Stomach (tissue), 9 donors: ENCODE measurements around the gene FCHO1. TPM values are rescaled to one million over a fixed set of nuclear protein-coding genes. Genes with fewer than 3 reads are reported as not detected.

Experiments used
- DNase-seq, 2 donors: peaks; one replicate each; pipeline versions ENCODE4 v3.0.0 to v3.0.0-alpha.2; 2013 to 2019
- H3K27ac ChIP-seq, 5 donors: fragments of 200-600 bp in 4 of 5; sonication (generic) in 4 of 5; one replicate each; pipeline ENCODE4 v1.5.1; 2013 to 2019; ENCODE audit warnings: mild to moderate bottlenecking in 1 of 5, moderate library complexity in 1 of 5
- H3K27me3 ChIP-seq, 3 donors: fragments of 200-600 bp; sonication (generic); one replicate each; pipeline ENCODE4 v1.5.1; 2017 to 2019; ENCODE audit warnings: mixed run types in 1 of 3
- H3K36me3 ChIP-seq, 4 donors: fragments of 200-600 bp; sonication (generic); 1 replicate in 3 of 4; 2 replicates in 1 of 4; pipeline ENCODE4 v1.5.1; 2016 to 2019
- H3K4me1 ChIP-seq, 4 donors: fragments of 200-600 bp; sonication (generic); one replicate each; pipeline ENCODE4 v1.5.1; 2016 to 2019
- H3K4me3 ChIP-seq, 4 donors: fragments of 200-600 bp; sonication (generic) in 3 of 4; one replicate each; pipeline ENCODE4 v1.5.1; 2016 to 2019; ENCODE audit warnings: mild to moderate bottlenecking in 1 of 4
- H3K9me3 ChIP-seq, 4 donors: fragments of 200-600 bp; sonication (generic); one replicate each; pipeline ENCODE4 v1.5.1; 2016 to 2019
- EP300 ChIP-seq: sonication (generic); formaldehyde crosslinking; IDR thresholded peaks from one replicate; pipeline ENCODE4 v1.6.1; 2017; ENCODE audit warnings: antibody characterized with exemption
- POLR2A ChIP-seq, 4 donors: fragments of 450-650 bp; IDR thresholded peaks; one replicate each; pipeline ENCODE4 v1.6.1; 2016; ENCODE audit warnings: antibody characterized with exemption in 4 of 4, control low read depth in 2 of 4, mild to moderate bottlenecking in 1 of 4, moderate library complexity in 1 of 4
- POLR2AphosphoS5 ChIP-seq, 3 donors: sonication (generic); formaldehyde crosslinking; IDR thresholded peaks; one replicate each; pipeline ENCODE4 v1.6.1; 2016; ENCODE audit warnings: antibody characterized with exemption in 3 of 3
- WGBS, 5 donors: extraction: QIAGEN DNeasy Blood & Tissue Kit in 3 of 5; methylation state at CpG; one replicate each; pipeline versions ENCODE4 v1.1.5 to v1.1.7; 2013 to 2018; 5-methylcytosine and 5-hydroxymethylcytosine counted together
- intact Hi-C: fragments of 100-400 bp; cut with DNase I; formaldehyde crosslinking; loops from one replicate; pipeline ENCODE4 v1.15.1; 2023; ENCODE audit warnings: low total_unique reads
- polyA plus RNA-seq, 3 donors: library from polyadenylated mRNA; stranded (reverse); fragments of 200-250 nt; gene quantifications; one replicate each; pipeline ENCODE4 v1.2.3, GENCODE V29; 2013
- total RNA-seq, 5 donors: library from RNA; depleted of rRNA; stranded (reverse); fragments of >200 nt; gene quantifications; one replicate each; pipeline versions ENCODE4 v1.1.0 to v1.2.3, GENCODE V29; 2014 to 2016
- TF ChIP-seq, protein P1 (sequence below), 7 experiments: fragments of 450-650 bp in 4 of 7; fragments of 200-600 bp in 3 of 7; sonication (generic) in 3 of 7; IDR thresholded peaks; one replicate each; pipeline ENCODE4 v1.5.1; 2016 to 2019; ENCODE audit warnings: antibody characterized with exemption in 7 of 7, control low read depth in 2 of 7, mild to moderate bottlenecking in 1 of 7
- donor health status: healthy with polysubstance abuse.
- donor health status: Bipolar disorder and iron deficiency.
- donor health status: healthy.

FCHO1 gene
- total and polyA plus RNA-seq, 8 donors: 0.53 to 9.3 (median 0.92) TPM; not detected in 1

DNA sequence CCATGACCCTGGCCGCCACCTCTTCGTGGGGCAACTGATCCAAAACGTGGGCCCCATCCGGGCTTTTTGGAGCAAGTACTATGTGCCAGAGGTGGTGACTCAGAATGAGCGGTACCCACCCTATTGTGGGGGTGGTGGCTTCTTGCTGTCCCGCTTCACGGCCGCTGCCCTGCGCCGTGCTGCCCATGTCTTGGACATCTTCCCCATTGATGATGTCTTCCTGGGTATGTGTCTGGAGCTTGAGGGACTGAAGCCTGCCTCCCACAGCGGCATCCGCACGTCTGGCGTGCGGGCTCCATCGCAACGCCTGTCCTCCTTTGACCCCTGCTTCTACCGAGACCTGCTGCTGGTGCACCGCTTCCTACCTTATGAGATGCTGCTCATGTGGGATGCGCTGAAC is 60.4 kb downstream of the FCHO1 start:
- peaks cover 6 to 66% (median 51%) of the 10 kb centered on the region in 4 donors for H3K36me3 ChIP-seq
- 88 to 93% (median 90%) methylated on average over 20 of the region's 20 CpGs for WGBS, 5 donors
- no peak for TF ChIP-seq EP300
- TF ChIP-seq, protein P1, sequence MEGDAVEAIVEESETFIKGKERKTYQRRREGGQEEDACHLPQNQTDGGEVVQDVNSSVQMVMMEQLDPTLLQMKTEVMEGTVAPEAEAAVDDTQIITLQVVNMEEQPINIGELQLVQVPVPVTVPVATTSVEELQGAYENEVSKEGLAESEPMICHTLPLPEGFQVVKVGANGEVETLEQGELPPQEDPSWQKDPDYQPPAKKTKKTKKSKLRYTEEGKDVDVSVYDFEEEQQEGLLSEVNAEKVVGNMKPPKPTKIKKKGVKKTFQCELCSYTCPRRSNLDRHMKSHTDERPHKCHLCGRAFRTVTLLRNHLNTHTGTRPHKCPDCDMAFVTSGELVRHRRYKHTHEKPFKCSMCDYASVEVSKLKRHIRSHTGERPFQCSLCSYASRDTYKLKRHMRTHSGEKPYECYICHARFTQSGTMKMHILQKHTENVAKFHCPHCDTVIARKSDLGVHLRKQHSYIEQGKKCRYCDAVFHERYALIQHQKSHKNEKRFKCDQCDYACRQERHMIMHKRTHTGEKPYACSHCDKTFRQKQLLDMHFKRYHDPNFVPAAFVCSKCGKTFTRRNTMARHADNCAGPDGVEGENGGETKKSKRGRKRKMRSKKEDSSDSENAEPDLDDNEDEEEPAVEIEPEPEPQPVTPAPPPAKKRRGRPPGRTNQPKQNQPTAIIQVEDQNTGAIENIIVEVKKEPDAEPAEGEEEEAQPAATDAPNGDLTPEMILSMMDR (IDR thresholded peaks at IDR 0.05): no peak
- TF ChIP-seq POLR2AphosphoS5 (IDR thresholded peaks at IDR 0.05): no peak
- TF ChIP-seq POLR2A (IDR thresholded peaks at IDR 0.05): no peak
- H3K9me3 ChIP-seq: no peaks in the 10 kb centered on the region
- H3K27ac ChIP-seq: no peak overlapping the region
- H3K4me1 ChIP-seq: no peaks in the 10 kb centered on the region
- intact Hi-C loops: no loop called here
- peaks cover 0 to 51% (median 0%) of the 10 kb centered on the region in 3 donors for H3K27me3 ChIP-seq
- no peak for DNase-seq
- H3K4me3 ChIP-seq: no peak overlapping the region

DNA sequence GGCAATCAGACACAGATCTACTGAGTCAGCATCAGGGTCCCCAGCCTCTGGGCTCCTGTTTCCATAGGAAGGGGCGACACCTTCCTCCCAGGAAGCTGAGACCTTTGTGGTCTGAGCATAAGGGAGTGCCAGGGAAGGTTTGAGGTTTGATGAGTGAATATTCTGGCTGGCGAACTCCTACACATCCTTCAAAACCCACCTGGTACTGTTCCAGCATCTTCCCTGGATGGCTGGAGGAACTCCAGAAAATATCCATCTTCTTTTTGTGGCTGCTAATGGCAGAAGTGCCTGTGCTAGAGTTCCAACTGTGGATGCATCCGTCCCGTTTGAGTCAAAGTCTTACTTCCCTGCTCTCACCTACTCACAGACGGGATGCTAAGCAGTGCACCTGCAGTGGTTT is 60.8 kb downstream of the FCHO1 start:
- no peak overlapping the region for H3K4me3 ChIP-seq
- H3K4me1 ChIP-seq: no peaks in the 10 kb centered on the region
- intact Hi-C loops: no loop called here
- H3K27me3 ChIP-seq: peaks cover 0 to 53% (median 0%) of the 10 kb centered on the region in 3 donors
- no peaks in the 10 kb centered on the region for H3K9me3 ChIP-seq
- no peak overlapping the region for H3K27ac ChIP-seq
- H3K36me3 ChIP-seq: peaks cover 6 to 66% (median 51%) of the 10 kb centered on the region in 4 donors
- TF ChIP-seq, protein P1 (IDR thresholded peaks at IDR 0.05): no peak
- TF ChIP-seq POLR2AphosphoS5 (IDR thresholded peaks at IDR 0.05) (no peak), POLR2A (IDR thresholded peaks at IDR 0.05) (no peak), EP300 (no peak)
- no peak for DNase-seq
- whole genome bisulfite sequencing, 5 donors: 75 to 83% (median 82%) methylated on average over 5 of the region's 5 CpGs

- Histone ChIP-seq H3K9me3 (no peaks in the 10 kb centered on the region), H3K27ac (no peak overlapping the region), H3K4me3 (no peak overlapping the region), H3K36me3 (peaks cover 0 to 12% (median 6%) of the 10 kb centered on the region in 4 donors), H3K27me3 (peaks cover 0 to 28% (median 0%) of the 10 kb centered on the region in 3 donors), H3K4me1 (no peaks in the 10 kb centered on the region)
- TF ChIP-seq, protein P1 (IDR thresholded peaks at IDR 0.05): no peak
- TF ChIP-seq POLR2AphosphoS5 (IDR thresholded peaks at IDR 0.05) (no peak), POLR2A (IDR thresholded peaks at IDR 0.05) (no peak), EP300 (no peak)
- 58 to 79% (median 69%) methylated on average over 10 to 13 of the region's 13 CpGs for WGBS, 5 donors
- no peak for DNase-seq
- intact Hi-C loops: no loop called here
These were observed 66.5 kb downstream of the FCHO1 start for GRCh38 chr19:17817668-17818363.

DNA sequence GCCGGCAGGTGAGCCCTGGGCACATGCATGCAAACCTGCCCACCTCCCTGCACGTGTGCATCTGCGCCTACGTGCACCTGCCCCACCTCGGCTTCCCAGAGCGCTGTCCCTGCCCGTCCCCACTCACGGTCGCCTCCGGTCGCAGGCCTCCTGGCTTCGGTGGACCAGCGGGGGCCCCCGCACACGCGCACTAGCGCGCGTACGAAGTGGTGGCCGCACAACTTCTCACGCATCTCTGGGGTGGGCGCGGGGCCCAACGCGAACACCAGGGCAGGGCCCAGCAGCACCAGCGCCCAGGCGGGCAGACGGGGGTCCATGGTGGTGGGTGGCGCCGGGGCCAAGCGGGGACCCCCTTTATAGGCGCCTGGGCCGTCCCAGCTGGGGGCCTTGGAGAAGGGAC is 69.9 kb downstream of the FCHO1 start, which contains the start of gene INSL3:
Gene INSL3 (minus strand): TSS at position 330 of the 400 bp plus-strand sequence. CDS start 13 bp downstream, at position 317.
- no peak within 1 kb of the TSS for H3K4me3 ChIP-seq
- WGBS, 5 donors: 56 to 76% (median 64%) methylated on average over 19 to 34 of the region's 34 CpGs
- H3K27me3 ChIP-seq: peaks cover 0 to 29% (median 0%) of the 10 kb centered on the region in 3 donors
- TF ChIP-seq, protein P1 (IDR thresholded peaks at IDR 0.05): no peak
- TF ChIP-seq POLR2A (IDR thresholded peaks at IDR 0.05): no peak
- TF ChIP-seq POLR2AphosphoS5 (IDR thresholded peaks at IDR 0.05): no peak
- no peak for TF ChIP-seq EP300
- no peak for DNase-seq
- intact Hi-C loops: no loop called here
- no peaks in the 10 kb centered on the region for H3K9me3 ChIP-seq
- no peaks in the 10 kb centered on the region for H3K36me3 ChIP-seq
- H3K27ac ChIP-seq: no peak within 1 kb of the TSS
- H3K4me1 ChIP-seq: no peaks in the 10 kb centered on the region
